IPS-NIHi7 (cell line): ENCODE data around the gene NHLH1.
"Not testable (repeated sequence)": the region's sequence is repeated elsewhere in the genome, so short reads cannot be mapped to it uniquely, and the experiment has no call there.

ENCODE experiments used
- DNase-seq: peaks from one replicate; pipeline ENCODE4 v3.0.0; 2012; ENCODE audit warnings: mixed read lengths; ENCODE audit errors: extremely low spot score

The NHLH1 gene

DNA sequence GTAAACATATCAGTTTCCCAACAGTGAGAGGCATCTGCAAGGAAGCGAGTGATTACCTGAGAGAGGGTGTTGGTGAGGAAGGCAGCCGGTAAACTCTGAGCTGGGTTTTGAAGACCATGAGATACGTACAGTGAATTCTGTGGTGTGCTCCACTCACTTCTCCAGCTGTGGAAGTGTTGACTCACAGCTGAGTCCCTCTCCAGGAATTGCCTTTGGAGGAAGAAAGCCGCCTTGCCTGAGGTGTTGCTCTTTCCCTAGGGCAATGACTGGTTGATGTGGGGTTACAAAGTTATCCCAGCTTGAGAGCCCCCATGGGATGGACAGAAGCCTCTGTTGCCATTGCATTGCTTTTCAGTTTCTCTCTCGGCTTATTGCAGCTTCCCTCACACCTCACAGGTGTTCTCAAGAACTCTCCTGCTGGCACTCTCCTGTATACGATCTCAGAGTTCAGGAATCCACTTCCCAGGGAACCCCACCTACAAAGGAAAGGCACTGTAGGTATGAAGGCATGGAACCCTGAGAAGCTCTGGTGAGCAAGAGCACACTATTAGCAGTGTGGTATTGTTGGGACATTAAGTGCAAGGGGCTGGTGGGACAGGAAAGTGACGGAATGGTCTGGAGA is 10.8 kb downstream of the NHLH1 start:
- DNase-seq: no peak

DNA sequence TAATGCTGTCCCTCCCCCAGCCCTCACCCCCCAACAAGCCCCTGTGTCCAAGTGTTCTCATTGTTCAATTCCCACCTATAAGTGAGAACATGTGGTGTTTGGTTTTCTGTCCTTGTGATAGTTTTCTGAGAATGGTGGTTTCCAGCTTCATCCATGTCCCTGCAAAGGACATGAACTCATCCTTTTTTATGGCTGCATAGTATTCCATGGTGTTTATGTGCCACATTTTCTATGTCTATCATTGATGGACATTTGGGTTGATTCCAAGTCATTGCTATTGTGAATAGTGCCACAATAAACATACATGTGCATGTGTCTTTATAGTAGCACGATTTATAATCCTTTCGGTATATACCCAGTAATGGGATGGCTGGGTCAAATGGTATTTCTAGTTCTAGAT is 17.9 kb downstream of the NHLH1 start:
- not testable (repeated sequence) for DNase-seq

DNA sequence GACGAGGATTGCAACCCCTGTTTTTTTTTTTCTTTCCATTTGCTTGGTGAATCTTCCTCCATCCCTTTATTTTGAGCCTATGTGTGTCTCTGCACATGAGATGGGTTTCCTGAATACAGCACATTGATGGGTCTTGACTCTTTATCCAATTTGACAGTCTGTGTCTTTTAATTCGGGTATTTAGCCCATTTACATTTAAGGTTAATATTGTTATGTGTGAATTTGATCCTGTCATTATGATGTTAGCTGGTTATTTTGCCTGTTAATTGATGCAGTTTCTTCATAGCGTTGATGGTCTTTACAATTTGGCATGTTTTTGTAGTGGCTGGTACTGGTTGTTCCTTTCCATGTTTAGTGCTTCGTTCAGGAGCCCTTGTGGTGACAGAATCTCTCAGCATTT is 21.5 kb downstream of the NHLH1 start:
- not testable (repeated sequence) for DNase-seq

DNA sequence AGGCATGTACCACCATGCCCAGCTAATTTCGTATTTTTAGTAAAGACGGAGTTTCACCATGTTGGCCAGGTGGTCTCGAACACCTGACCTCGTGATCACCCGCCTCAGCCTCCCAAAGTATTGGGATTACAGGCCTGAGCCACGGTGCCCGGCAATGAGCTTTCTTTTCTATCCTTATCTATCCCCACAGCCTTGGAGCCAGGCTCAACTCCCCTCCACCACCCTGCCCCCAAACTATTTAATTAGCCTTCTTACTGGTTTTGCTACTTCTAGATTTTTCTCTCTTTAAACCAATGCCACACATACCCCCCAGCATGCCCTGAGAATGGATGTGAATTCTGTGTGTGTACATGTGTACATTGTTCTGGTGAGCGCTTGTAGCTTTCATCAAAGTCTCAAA is 27.8 kb downstream of the NHLH1 start:
- no peak for DNase-seq

DNA sequence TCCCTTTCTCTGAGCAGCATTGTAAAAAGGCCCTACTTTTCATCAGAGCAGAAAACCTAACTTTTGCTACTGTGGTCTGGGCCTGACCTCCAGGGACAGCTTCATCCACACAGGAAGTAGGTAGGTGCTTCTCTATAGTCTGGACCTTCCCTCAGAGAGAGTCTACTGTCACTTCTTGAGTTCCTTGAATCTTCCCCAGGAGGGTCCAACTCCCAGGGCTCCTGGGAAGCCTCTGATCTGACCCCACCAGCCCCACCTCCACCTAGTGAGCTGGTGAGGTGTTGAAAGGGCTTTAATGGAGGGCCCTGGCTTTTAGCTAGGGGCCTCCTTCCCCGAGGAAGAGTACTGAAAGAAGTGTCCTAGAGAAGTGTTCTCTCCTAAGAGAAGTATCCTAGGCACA is 30.8 kb downstream of the NHLH1 start:
- no peak for DNase-seq

DNA sequence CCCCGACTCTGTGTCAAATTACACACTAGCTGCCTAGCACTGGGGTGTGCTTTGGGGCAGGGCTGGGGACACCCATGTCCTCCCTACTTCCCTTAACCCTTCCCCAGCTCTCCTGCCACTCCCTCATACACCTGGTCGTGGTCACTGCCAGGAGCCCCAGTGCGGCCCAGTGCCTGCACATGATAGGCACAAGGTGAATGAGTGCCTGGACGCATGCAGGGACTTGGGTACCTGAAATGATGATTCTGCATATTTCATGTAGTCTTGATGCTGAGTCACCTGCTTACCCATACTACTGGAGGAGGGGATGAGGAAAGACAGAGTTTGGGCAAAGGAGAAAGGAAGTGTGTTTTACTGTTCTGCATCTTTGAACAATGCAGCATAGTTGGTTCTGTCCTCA is 32.0 kb downstream of the NHLH1 start:
- no peak for DNase-seq

DNA sequence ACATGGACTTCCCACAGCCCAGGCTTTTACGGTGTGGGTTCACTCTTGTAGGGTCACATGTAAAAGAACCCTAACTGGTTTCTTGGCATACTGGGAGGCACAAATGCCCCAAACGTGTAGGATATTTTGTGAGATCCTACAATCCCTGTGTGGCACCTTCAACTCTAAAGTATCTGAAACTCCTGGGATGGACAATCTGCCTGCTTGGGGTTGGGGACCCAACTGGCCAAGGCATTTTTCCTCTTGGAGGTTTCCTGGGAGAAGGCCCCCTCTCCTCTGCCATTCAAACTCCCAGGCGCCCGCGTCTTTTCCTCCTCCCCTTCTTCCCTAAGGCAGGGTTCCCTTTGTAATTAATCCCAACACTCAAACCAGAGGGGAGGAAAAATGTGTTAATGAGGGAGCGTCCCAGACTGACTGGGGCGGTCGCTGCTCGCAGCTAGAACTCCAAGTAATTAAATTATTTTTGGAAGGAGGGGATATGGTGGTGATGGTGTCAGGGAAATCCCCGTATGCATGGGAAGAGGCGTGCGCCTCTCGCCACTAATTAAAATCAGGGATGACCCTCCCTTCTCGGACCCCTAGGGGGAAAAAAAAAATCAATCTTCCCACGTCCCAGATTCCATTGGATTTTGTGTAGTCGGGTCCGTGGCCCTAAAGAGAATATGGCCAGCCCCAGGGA is 32.8 kb downstream of the NHLH1 start:
- DNase-seq: peak; percentile 57

DNA sequence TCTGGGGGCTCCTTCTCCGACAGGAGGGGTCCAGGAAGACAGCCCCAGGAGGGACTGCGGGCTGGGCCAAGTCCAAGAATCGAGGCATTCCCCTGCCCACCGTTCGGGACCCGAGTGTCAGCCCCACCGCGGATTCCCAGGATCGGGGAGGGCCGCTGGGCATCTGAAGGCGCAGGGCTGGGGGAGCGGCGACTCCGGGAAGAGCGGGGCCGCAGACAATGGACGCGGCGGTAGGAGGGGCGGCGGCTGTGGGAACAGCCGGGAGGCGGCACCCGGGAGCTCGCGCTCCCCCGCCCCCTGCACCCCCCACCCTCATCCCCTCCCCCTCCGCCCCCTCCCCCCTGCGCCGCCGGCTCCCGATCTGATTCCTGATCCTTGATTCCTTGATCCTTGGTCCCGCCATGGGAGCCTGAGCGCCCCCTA is 33.4 kb downstream of the NHLH1 start, which contains the start of gene VANGL2:
VANGL2 (plus strand) TSS at position 342 of the 423 bp plus-strand sequence. CDS start 15,274 bp downstream, outside the sequence.
- DNase-seq: peak; percentile 97

DNA sequence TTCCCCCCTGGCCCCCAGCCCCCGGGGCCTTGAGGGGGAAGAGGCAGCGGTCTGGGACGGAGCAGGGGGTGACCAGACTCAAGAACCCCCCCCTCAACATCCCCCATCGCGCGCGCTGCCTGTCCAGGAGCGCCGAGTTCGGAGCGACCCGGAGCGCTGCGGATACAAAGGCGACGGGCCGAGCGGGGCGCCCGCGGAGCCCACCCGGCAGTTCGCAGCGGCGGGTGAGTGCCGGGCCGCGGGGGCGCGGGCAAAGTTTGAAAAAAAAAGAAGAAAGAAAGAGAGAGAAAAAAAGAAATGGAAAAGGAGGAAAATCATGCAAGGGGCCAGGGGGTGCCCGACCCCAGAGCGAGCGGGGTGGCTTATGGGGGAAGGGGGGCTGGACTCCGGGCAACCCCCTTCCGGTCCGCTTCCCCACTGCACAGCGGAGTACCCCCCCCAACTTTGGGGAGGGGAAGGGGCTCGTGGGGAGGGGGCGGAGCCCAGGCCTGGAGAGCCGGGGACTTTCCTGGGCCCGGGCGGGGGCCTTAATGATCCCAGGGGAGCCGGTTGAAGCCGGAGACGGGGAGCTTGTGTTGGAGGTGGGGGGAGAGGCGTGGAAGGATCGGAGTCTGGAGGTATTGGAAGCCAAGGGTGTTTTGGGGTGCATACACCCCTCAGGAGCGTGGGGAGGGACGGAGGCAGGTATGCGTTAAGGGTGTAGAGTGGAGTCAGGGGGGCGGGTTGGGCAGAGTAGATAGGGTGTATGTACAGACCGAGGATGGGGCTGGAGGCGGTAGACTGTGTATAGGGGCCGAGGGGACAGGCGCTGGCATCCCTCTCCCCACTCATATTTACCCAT is 34.0 kb downstream of the NHLH1 start:
- peak; percentile 57 for DNase-seq

DNA sequence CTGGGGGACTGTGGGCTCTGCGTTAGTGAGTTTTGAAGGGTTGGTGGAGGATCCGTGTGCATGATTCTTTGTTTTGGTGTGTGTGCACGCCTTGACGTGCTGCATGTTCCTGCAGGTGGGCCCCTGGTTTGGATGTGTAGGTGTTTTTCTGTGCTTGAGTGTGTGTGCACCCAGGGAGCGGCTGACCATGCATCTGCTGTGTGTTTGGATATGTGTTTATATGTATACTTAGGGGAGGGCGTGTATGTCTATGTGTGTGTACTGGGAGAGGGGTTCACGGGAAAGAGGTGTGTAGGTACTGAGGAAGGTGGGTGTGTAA is 34.6 kb downstream of the NHLH1 start:
- DNase-seq: no peak

DNA sequence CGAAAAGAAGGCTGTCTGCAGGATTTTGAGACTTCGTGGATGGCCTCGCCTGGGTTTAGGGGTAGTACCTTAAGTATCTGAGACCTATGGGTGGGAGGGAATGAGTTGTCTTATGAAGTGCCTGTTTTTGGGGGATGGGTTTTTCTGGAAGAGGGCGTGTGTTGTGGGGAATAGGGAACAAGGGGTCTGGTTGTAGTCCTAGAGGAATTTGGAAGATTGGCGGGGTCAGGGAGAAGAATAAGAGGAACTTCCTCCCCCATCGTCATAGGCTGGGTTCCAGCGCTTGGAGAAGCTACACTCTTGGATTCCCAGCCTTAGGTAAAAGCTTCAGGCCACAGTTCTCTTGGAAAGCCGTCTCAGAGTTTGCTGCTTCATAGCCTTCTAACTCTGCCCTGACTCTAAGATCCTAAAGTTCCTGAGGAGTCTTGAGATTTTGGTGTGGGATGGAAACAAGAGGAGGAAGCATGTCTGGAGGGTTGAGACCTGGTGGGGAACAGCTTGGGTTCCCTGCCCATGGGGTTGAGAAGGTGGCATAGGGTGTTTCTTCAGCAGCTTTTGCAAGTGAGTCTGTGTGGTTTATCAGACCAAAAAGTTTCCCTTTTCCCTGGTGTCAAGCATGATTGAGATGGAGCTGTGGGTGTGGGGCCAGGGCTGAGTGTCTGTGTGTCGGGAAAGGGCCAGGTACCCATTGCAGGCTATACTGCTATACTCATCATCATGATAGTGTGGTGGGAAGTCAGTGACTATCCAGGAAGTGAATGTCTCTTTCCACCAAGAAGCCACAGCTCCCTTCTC is 35.3 kb downstream of the NHLH1 start:
- DNase-seq: no peak

DNA sequence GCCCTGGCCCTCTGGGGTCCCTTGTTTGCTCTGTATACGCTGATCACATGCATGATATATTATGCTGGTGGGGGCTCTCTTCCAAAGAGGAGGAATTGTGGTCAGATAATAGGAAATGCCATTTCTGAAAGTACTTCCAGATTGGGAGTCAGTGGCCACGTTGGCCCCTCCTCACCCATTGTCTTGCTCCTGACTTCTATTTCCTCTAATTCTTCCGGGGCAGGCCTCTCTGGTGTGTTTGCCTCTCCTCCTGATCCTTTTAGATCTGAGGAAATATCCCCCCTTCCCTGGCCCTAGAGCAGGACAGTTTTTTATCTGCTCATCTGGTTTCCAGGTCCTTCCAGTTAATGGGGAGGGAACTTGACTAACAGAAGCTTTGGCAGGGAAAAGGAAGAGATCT is 36.4 kb downstream of the NHLH1 start:
- no peak for DNase-seq

DNA sequence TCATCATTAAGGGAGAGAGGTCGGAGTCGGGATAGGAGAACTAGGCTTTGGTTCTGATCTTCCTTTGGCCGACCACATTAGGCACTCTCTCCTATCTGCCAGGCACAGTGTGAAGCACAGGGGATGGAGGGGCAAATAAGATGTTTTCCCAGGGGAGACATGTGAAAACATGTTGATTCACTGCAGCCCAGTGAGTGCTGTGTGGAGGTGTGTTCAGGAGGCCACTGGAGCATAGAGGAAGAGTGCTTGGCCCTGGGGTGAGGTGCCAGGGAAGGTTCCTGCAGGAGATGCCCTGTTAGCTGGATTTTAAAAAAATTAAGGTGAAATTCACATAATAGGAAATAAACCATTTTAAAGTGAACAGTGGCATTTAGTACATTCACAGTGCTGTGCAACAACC is 37.2 kb downstream of the NHLH1 start:
- DNase-seq: no peak

DNA sequence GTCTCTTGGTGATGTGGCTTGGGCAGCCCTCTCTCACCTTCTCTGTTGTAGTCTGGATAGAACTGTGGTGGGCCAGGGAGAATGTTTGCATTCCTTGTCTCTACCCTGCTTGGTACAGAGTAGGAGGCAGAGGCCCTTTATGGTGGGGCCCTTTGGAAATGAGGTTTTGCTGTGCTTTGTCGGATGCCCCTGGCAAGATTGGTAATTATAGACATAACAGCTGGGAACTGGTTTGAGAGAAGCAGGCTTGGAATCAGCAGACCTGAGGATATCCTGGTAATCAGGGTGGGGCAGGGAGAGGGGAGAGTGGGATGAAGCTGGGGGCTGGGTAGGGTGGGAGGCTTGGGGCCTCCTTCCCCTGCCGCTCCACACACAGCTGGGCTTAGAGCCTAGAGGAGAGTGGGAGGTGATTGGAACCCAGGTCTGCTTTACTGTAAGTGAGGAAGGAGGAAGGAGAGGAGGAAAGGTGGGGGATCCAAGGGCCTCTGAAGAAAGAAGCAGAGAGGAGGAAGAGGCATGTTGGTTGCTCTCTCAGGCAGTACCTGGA is 38.5 kb downstream of the NHLH1 start:
- DNase-seq: no peak

DNA sequence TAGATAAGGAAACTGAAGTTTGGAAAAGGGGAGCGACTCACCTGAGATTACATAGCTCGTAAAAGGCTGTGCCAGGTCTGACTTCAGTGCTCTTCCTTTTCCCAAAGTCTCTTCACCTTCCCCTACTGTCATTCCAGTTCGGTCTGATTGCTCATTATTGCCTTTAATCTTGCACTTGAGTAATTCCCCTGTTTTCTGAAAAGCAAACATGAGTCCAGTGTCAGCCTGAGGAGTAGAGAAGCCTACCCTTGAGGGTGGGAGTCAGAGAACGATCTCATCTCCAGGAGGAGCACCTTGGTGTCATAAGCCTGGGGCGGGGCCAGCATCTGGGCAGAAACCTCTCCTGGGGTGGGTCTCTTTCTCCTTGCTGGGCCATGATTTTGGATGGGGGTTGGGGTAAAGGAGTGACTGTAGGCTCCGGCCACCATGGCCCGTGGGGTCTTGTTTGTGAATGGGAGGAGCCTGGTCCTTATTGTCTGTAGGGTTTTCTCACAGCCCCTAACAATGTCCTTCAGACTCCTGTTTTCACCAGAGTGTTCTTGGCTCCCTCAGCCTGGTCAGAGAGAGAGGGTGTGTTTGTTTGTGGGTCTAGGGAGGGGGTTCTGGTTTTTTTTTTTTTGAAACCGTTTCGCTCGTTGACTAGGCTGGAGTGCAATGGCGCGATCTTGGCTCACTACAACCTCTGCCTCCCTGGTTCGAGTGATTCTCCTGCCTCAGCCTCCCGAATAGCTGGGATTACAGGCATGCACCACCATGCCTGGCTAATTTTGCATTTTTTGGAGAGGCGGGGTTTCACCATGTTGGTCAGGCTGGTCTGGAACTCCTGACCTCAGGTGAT is 39.5 kb downstream of the NHLH1 start:
- DNase-seq: no peak

DNA sequence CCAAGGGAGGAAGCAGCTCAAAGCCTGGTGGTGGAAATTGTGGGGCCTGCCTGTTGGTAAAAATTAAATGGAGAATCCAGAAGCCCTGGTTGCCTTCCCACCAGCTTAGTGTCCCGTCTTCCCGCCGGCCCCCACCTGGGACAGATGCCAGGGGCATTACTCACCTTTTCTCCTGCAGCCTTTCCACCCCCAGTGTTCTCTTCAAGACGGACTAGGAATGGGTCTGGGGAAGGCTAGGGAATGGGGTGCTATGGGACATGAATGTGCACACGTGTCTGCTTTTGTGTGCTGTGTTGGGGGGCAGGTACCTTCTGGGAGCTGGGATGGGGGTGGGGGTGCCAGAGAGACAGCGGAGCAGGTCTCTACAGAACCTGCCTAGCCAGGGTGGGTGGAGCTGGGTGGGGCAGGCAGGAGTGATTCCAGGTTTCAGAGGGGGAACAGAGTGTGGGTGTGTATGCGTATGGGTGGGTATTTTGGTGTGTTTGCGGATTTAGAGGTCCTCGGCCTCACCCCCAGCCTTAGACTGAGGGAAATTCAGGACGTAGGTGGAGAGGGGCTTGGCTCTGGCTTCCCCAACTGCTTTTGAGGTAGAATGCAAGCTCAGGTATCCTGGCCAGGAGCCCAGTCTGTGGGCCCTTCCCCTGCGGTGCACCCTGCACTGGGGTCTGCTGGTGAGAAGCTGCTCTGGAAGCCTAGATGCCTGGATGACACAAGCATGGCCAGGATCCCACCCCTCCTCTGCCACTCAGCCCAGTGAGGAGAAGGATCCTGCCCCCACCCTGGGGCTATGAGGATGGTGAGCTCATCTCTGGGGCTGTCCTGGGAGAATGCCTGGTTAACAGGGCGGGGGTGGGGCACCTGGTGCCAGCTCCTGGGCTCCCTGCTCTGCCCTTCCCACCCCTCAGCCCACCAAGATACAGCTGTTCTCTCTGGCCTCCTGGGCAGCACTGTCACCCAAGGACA is 41.2 kb downstream of the NHLH1 start:
- DNase-seq: peak; percentile 58

DNA sequence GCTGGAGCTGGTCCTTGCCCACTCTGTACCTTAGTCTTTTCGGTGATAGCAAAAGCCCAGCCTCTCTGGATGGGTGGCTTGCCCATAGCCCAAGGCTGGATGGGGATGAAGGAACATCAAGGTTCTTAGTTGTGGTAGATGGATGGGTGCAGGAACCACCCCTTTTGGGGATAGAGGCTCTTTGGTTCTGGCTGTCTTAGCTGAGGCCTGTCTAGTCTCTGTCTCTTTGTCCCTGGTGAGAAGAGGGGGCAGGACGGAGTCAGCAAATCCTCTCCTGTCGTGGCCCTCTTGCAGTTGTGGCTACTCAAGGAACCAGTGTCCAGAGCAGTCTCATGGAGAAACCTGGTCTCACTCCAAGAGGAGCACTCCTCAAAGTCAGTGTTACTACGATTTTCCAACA is 42.0 kb downstream of the NHLH1 start:
- DNase-seq: no peak

DNA sequence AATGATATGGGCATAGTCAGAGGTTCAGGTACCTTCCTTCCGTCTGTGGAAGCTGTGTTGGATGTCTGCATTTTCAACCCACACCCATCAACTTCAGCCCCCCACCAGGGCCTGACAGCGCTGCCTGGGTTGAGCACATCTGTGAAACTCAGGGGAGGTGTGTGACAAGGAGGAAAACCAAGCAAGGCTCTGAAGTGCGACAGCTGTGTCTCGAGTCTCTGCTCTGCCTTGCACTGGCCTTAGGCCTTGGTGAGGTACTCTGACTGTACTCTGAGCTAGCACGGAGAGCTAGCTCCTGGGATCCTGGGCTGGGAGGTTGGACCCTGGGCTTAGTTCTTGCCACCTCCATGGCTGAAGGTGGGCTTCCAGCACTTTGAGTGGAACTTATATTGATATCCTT is 42.6 kb downstream of the NHLH1 start:
- no peak for DNase-seq

DNA sequence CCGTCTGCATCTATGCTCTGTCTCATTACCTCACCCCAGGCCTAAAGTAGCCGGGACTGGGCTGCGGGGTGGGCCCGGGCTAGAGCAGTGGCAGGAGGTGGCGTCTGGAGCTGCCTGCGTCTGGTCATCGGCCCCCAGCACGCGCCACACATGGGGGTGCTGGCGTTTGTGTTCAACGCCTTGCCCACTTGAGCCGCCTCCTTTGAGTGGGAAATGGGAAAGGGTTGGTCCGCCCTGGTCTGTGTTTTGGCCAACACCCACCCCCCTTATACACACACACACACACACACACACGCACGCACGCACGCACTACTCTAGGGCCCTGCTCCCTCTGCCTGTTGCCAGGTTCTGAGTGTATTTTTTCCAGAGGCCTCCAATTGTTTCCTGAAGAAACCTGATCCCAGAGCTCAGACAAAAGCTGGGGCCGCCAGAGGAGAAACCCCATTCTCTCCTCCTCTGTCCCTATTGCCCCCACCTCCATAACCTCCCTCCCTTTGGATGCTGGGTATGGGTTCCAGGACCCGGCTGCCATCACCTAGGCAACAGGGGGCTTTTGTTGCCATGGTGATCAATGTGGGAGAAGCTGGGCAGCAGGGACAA is 43.6 kb downstream of the NHLH1 start:
- peak; percentile 40 for DNase-seq
